Fibroblast of lung (primary cell): ENCODE measurements around the gene HILPDA.

ENCODE experiments used
- CTCF ChIP-seq, 2 donors: IDR thresholded peaks in 1 of 2; conservative IDR thresholded peaks in 1 of 2; 1 replicate in 1 of 2; 2 replicates in 1 of 2; pipeline ENCODE4 v1.5.1; 2011 to 2012; ENCODE audit warnings: low read length in 2 of 2, control low read depth in 1 of 2, inconsistent platforms in 1 of 2, low read depth in 1 of 2, mild to moderate bottlenecking in 1 of 2
- EZH2 ChIP-seq: IDR thresholded peaks from 2 replicates; pipeline ENCODE4 v1.5.1; 2012; ENCODE audit warnings: low read length, control low read depth, mild to moderate bottlenecking; ENCODE audit errors: missing control alignments

- TF ChIP-seq EZH2: no peak
- TF ChIP-seq CTCF (conservative IDR thresholded peaks at IDR 0.05 in 1 of 2, IDR thresholded peaks at IDR 0.05 in 1 of 2; ENCODE audit: low read depth in 1 of 2, low read length in 2 of 2): no peak
Measured at GRCh38 chr7:128408709-128409595, 46.7 kb upstream of the HILPDA start.
